BJ (cell line): Measurements from ENCODE around the gene SYNGR4. TPM values are rescaled to one million over a fixed set of nuclear protein-coding genes. Genes with fewer than 3 reads are reported as not detected.

ENCODE experiments used
- CTCF ChIA-PET: fragments of 350-600 bp; formaldehyde crosslinking; extraction: SDS; loops from one replicate; lab custom pipeline; 2021; ENCODE audit warnings: antibody characterized with exemption, inconsistent platforms; lab: Yijun Ruan, JAX
- POLR2A ChIA-PET: fragments of 300-600 bp; sonication (Branson Sonifier 250); formaldehyde crosslinking; extraction: SDS; loops from one replicate; lab custom pipeline; 2021; ENCODE audit warnings: antibody characterized with exemption; lab: Charles Lee
- DNase-seq: peaks from one replicate; pipeline ENCODE4 v3.0.0-alpha.2; 2011; ENCODE audit warnings: low read depth
- H3K27me3 ChIP-seq: 2 replicates; pipeline ENCODE4 v1.6.0; 2011; ENCODE audit warnings: low read length; ENCODE audit not compliant: control insufficient read depth, insufficient read depth
- H3K36me3 ChIP-seq: 2 replicates; pipeline ENCODE4 v1.5.1; 2011; ENCODE audit warnings: low read length; ENCODE audit not compliant: control insufficient read depth, insufficient read depth
- H3K4me3 ChIP-seq: 2 replicates; pipeline ENCODE4 v1.5.1; 2011; ENCODE audit warnings: low read depth, mild to moderate bottlenecking, control low read depth, low read length
- polyA plus RNA-seq: library from polyadenylated mRNA; depleted of rRNA; stranded (reverse); fragments of >200 nt; gene quantifications from 2 replicates; pipeline ENCODE4 v1.2.3, GENCODE V29; 2011
- TF ChIP-seq, protein P1 (sequence below): IDR thresholded peaks from 2 replicates; pipeline ENCODE4 v1.5.1; 2011; ENCODE audit warnings: low read depth, mild to moderate bottlenecking, control low read depth, inconsistent platforms, low read length, moderate library complexity; ENCODE audit not compliant: insufficient read depth

The SYNGR4 gene
- polyA plus RNA-seq, 1 experiment: not detected

DNA sequence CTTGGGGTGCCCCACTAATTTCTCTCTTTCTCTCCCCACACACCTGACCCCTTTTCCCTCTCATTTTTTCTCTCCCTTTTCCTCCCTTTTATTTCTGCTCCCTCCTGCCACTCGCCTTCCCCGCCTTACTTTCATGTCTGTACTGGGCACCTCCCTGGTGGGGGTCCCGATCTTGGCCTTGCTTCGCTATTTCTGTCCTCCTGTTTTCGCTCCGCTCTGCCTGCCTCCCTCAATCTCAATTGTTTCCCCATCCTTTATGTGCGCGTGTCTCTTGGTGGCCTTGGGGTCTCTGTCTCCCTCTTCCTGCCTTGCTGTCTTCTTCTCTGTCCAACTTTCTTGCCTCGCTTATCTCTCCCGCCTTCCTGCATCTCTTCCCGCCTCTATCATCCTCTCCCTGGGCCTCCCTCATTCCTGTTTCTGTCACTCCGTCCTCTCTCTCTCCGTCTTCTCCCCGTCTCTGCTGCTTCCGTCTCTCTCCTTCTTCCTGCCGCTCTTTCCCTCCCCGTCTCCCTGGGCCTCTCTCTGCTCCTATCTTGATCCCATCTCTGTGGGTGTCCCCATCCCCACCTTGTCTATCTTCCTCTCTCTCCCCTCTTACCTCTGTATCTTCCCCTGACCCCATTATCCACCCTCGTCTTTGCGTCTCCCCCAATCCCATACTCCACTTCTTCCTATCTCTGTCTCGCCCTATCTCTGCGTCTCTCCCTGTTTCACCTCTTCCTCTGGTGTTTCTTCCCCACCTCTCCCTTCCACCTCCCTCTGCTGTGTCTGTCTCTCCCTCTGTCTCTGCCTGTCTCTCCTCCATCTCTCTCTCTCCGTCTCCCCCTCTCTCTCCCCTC is 33.3 kb downstream of the SYNGR4 start:
- Histone ChIP-seq H3K27me3 (peaks cover 4% of the 10 kb centered on the region; the same call in 1 of the 2 replicates), H3K4me3 (peak overlapping the region; percentile 60), H3K36me3 (no peaks in the 10 kb centered on the region)
- POLR2A ChIA-PET: no interaction called here
- TF ChIP-seq, protein P1, sequence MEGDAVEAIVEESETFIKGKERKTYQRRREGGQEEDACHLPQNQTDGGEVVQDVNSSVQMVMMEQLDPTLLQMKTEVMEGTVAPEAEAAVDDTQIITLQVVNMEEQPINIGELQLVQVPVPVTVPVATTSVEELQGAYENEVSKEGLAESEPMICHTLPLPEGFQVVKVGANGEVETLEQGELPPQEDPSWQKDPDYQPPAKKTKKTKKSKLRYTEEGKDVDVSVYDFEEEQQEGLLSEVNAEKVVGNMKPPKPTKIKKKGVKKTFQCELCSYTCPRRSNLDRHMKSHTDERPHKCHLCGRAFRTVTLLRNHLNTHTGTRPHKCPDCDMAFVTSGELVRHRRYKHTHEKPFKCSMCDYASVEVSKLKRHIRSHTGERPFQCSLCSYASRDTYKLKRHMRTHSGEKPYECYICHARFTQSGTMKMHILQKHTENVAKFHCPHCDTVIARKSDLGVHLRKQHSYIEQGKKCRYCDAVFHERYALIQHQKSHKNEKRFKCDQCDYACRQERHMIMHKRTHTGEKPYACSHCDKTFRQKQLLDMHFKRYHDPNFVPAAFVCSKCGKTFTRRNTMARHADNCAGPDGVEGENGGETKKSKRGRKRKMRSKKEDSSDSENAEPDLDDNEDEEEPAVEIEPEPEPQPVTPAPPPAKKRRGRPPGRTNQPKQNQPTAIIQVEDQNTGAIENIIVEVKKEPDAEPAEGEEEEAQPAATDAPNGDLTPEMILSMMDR: no peak
- no peak for DNase-seq
- CTCF ChIA-PET: no interaction called here

DNA sequence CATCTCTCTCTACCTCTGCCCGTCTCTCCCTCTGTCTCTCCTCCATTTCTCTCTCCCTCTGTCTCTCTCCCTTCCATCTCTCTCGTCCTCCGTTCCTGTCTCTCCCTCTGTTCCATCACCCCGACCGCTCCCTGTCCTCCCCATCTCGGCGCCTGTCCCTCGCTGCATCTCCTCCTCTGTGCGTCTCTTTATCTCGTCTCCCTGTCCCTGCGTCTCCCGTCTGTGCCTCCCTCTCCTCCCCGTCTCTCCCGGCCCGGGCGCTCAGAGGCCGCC is 33.9 kb downstream of the SYNGR4 start:
- CTCF ChIA-PET: no interaction called here
- DNase-seq: no peak
- POLR2A ChIA-PET: no interaction called here
- peaks cover 4% of the 10 kb centered on the region; the same call in 1 of the 2 replicates for H3K27me3 ChIP-seq
- H3K4me3 ChIP-seq: peak overlapping the region; percentile 60
- H3K36me3 ChIP-seq: no peaks in the 10 kb centered on the region
- TF ChIP-seq, protein P1: no peak

DNA sequence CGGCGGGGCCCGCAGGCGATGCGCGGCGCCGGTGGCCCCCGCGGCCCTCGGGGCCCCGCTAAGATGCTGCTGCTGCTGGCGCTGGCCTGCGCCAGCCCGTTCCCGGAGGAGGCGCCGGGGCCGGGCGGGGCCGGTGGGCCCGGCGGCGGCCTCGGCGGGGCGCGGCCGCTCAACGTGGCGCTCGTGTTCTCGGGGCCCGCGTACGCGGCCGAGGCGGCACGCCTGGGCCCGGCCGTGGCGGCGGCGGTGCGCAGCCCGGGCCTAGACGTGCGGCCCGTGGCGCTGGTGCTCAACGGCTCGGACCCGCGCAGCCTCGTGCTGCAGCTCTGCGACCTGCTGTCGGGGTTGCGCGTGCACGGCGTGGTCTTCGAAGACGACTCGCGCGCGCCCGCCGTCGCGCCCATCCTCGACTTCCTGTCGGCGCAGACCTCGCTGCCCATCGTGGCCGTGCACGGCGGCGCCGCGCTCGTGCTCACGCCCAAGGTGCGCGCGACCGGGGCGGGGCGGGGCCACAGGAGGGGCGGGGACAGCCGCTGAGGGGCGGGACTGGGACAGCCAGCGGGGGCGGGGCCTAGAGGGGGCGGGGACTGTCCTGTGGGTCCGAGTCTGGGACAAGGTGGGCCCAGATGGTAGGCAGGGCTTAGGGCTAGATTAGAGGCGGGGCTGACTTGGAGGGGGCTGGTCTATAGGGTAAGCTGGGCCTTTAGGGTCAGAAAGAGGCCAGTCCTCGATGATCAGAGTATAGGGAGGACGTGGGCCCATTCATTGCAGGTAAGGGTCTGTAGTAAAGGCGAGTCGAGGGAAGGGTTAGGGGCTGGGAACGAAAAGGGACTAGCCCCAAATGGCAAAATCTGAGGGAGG is 34.4 kb downstream of the SYNGR4 start:
- H3K36me3 ChIP-seq: no peaks in the 10 kb centered on the region
- TF ChIP-seq, protein P1: no peak
- DNase-seq: no peak
- H3K27me3 ChIP-seq: peaks cover 4% of the 10 kb centered on the region; the same call in 1 of the 2 replicates
- peak overlapping the region; percentile 60 for H3K4me3 ChIP-seq
- CTCF ChIA-PET: no interaction called here
- POLR2A ChIA-PET: no interaction called here

DNA sequence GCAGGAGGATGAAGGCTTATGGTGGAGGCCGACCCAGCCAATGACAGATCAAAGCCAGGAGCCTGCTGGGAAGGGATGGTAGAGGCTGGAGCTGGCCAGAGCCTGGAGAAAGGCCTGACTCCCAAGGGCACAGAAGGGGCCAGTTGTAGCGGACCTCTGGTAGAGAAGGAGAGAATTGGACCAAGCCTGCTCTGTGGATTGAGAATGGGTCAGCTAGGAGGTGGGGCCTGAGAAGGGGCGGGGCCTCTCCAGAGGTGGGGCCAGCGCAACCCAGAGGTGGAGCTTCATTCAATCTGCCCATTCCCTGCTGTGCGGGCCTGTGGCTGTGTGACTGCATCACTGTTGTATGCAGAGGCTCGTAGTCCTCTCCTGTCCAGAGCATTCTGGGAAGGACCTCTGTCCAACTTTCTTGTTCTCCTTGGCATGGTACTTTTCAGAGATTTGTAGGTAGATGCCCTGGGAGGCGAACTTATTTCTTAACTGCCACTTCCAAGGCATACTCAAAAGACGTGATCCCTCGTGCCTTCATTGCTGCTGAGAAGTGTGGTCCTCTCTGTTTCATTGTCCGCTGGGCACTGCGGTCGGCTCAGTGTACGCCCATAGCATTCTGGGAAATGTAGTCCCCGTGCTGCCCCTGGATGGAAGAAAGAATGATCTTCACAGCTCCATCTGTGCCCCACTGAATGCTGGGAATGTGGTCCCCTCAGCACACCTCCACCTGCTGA is 36.0 kb downstream of the SYNGR4 start:
- CTCF ChIA-PET: interaction anchor here (1.4 kb wide), 1 partner anchor 9 kb away, joined by 6 read pairs; the partner anchor contains the start of gene KDELR1
- POLR2A ChIA-PET: interaction anchor here (0.5 kb wide), 2 partner anchors 87 to 219 kb away, joined by 5 to 9 read pairs; partner anchors contain the start of genes RPL18 and SPHK2
- Histone ChIP-seq H3K27me3 (peaks cover 2% of the 10 kb centered on the region; the same call in 1 of the 2 replicates), H3K4me3 (peak overlapping the region; percentile 23), H3K36me3 (no peaks in the 10 kb centered on the region)
- TF ChIP-seq, protein P1: no peak
- DNase-seq: no peak
